ENCODE results near the gene TSPAN3. TPM values are rescaled to one million over a fixed set of nuclear protein-coding genes. Genes with fewer than 3 reads are reported as not detected.

Gene TSPAN3
- total RNA-seq, 1 donor from 2014 or later = 252 TPM

DNA sequence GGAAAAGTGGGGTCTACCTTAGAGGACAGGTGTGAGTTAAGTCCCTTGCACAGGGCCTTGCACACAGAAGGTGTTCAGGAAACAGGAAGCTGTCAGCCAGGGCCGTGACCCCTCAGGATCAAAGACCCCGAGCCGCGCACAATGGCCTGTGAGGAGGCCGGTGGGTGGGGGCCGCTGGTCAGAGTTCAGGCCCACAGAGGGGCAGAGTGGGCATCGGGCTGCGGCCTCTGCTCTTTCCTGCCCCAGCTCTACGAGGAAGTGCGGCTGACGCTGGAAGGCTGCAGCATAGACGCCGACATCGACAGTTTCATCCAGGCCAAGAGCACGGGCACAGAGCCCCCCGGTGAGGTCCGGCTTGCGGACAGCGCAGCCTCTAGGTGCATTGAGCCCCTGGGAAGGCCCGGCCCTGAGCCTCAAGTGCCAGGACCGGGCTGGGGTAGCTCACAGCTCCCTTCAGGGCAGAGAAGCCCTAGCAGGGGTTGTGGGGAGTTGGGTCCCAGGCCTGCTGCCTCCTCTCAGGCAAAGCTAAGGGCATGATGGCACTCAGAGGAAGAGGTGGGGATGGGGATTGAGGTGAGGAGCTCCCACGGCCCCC, 38.8 kb downstream of the TSPAN3 start:
- no peak for DNase-seq (ENCODE audit: low read depth)
- Histone ChIP-seq H3K27me3 (ENCODE audit: control insufficient read depth, insufficient read depth, low read length) (peaks cover 5% of the 10 kb centered on the region), H3K36me3 (ENCODE audit: control insufficient read depth, insufficient read depth, low read length) (no peaks in the 10 kb centered on the region), H3K4me3 (ENCODE audit: low read depth, low read length) (no peak overlapping the region)
- TF ChIP-seq, protein P1, sequence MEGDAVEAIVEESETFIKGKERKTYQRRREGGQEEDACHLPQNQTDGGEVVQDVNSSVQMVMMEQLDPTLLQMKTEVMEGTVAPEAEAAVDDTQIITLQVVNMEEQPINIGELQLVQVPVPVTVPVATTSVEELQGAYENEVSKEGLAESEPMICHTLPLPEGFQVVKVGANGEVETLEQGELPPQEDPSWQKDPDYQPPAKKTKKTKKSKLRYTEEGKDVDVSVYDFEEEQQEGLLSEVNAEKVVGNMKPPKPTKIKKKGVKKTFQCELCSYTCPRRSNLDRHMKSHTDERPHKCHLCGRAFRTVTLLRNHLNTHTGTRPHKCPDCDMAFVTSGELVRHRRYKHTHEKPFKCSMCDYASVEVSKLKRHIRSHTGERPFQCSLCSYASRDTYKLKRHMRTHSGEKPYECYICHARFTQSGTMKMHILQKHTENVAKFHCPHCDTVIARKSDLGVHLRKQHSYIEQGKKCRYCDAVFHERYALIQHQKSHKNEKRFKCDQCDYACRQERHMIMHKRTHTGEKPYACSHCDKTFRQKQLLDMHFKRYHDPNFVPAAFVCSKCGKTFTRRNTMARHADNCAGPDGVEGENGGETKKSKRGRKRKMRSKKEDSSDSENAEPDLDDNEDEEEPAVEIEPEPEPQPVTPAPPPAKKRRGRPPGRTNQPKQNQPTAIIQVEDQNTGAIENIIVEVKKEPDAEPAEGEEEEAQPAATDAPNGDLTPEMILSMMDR (IDR thresholded peaks at IDR 0.05; ENCODE audit: insufficient read depth, low read length, poor library complexity, severe bottlenecking) = no peak

DNA sequence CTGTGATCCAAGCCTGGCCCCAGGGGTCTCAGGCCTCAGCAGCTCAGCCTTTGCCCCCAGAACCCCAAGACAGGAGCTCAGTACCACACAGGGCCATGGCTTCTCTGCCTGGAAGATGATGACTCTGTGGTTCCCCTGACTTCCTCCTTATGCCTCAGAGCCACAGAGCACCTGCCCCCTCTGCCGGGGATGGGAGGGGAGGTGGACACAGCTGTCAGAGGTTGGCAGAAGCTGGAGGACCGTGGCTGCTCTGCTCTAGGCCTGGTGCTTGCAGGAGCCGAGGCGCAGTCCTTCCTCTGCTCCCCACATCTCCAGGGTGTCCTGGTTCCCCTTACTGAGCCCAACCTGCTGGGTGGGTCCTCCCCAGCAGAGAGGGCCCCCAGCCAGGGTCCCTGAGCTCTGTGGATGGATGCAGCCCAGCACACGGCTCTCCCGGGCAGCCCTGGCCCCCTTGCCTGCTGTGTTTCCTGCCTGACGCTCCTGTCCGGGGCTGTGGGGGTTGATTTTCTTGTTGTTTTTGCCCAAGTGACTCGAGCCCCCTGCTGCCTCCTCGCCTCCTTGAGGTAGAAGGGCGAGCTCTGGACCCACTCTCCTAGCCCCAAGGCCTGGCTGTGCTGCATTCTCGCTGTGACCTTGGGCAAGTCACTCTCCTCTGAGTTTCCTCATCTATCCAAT, 39.4 kb downstream of the TSPAN3 start:
- Histone ChIP-seq H3K36me3 (ENCODE audit: control insufficient read depth, insufficient read depth, low read length) (no peaks in the 10 kb centered on the region), H3K27me3 (ENCODE audit: control insufficient read depth, insufficient read depth, low read length) (peaks cover 5% of the 10 kb centered on the region), H3K4me3 (ENCODE audit: low read depth, low read length) (no peak overlapping the region)
- TF ChIP-seq, protein P1 (IDR thresholded peaks at IDR 0.05; ENCODE audit: insufficient read depth, low read length, poor library complexity, severe bottlenecking) = no peak
- no peak for DNase-seq (ENCODE audit: low read depth)

- H3K4me3 ChIP-seq (ENCODE audit: low read depth, low read length) = no peak overlapping the region
- peaks cover 5% of the 10 kb centered on the region for H3K27me3 ChIP-seq (ENCODE audit: control insufficient read depth, insufficient read depth, low read length)
- no peaks in the 10 kb centered on the region for H3K36me3 ChIP-seq (ENCODE audit: control insufficient read depth, insufficient read depth, low read length)
- DNase-seq (ENCODE audit: low read depth) = no peak
- TF ChIP-seq, protein P1 (IDR thresholded peaks at IDR 0.05; ENCODE audit: insufficient read depth, low read length, poor library complexity, severe bottlenecking) = no peak
These were observed 40.0 kb downstream of the TSPAN3 start for GRCh38 chr15:77030928-77031375.

DNA sequence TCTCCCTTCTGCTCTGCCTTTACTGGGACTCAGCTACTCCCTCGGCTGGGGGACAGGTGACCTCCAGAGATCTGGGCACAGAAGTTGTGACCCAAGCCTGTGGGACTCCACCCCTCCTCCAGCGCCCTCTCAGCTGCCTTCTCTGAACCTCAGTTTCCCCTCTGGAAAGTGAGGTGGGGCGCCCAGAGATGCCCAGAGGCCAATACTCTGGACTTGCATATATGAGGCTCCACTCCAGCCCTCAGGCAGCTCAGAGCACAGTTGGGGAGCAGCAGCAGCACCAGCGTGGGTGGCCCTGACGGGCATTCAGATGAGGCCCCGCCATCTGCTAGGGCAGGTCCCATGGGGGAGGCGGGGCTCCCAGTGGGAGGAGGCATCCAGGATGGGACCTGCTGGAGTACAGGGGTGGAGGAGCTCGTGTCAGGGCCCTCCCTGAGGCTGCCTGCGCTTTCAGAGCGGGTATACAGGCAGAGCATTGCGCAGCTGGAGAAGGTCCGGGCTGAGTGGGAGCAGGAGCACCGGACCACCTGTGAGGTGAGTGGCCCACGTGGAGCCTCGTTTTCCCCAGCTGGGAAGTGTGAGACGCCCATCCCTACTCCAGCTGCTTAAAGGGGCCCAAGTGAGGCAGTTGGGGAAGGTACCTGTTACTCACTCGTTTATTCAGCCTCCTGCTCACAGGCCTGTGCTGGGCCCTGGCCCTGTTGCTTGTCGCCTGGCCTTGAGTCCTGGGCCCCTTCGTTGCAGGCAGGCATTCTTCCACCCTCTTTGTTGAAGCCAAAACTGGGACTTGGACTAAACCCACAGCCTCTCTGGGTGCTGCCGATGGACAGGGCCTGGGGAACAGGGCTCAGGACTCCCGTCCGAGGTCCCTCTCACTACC, 40.6 kb downstream of the TSPAN3 start:
- DNase-seq (ENCODE audit: low read depth) = no peak
- TF ChIP-seq, protein P1 (IDR thresholded peaks at IDR 0.05; ENCODE audit: insufficient read depth, low read length, poor library complexity, severe bottlenecking) = no peak
- Histone ChIP-seq H3K36me3 (ENCODE audit: control insufficient read depth, insufficient read depth, low read length) (no peaks in the 10 kb centered on the region), H3K27me3 (ENCODE audit: control insufficient read depth, insufficient read depth, low read length) (peaks cover 5% of the 10 kb centered on the region), H3K4me3 (ENCODE audit: low read depth, low read length) (no peak overlapping the region)

DNA sequence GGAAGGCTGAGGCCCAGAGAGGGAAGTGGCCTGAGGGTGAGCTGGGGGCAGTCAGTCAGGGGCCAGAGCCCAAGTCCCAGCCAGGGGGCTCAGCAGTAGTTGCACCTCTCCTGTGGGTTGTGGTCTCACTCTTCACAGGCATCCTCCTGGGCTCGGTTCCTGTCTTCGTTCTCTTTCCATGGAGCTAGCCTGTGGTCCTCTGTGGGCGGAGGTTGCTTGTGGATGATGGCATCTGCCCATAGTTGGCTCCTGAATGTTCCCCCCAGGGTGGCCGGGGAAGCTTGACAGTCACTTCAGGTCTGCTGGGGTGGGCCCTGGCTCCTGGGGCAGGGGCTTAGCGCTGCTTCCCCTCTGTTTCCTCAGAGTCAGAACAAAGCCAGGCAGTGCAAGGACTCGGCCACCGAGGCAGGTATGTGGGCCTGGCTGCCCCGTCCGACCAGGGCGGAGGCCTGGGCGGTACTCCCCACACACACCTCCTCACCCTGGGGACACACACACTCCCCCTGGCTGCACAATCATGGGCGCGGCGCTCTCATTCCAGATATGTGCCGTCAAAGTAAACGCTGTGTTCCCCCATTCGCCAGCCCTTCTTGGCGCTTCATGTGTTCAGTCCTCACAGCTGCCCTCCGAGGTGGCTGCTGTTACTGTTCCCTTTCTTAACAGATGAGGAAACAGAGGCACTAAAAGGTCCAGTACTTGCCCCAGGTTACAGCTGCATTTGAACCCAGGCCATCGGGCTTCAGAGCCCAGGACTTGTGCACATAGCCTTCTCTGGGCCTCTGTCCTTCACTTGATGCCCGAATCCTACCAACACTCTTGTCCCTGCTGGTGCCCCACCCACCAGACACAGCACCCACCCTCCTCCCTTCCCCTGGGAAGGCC, 41.5 kb downstream of the TSPAN3 start:
- Histone ChIP-seq H3K36me3 (ENCODE audit: control insufficient read depth, insufficient read depth, low read length) (no peaks in the 10 kb centered on the region), H3K27me3 (ENCODE audit: control insufficient read depth, insufficient read depth, low read length) (peaks cover 5% of the 10 kb centered on the region), H3K4me3 (ENCODE audit: low read depth, low read length) (no peak overlapping the region)
- TF ChIP-seq, protein P1 (IDR thresholded peaks at IDR 0.05; ENCODE audit: insufficient read depth, low read length, poor library complexity, severe bottlenecking) = no peak
- DNase-seq (ENCODE audit: low read depth) = no peak
